SKM-1 (cell line): ENCODE data around the gene TTC9B.
A peak's percentile ranks its signal among the peaks of the same experiment; 100 is the strongest.

Source experiments
- DNase-seq: peaks from one replicate; lab custom pipeline; 2025; ENCODE audit not compliant: unreplicated experiment; lab: John Stamatoyannopoulos, UW

The TTC9B gene

GRCh38 chr19:40216013-40216776 is 2.0 kb downstream of the TTC9B start:
- no peak for DNase-seq

- DNase-seq = no peak
Measured at GRCh38 chr19:40214936-40215335, 3.2 kb downstream of the TTC9B start.

GRCh38 chr19:40213882-40214570 is 4.2 kb downstream of the TTC9B start:
- DNase-seq = no peak

GRCh38 chr19:40213251-40213829 is 4.8 kb downstream of the TTC9B start:
- no peak for DNase-seq

GRCh38 chr19:40210889-40211288 is 7.3 kb downstream of the TTC9B start:
- DNase-seq = no peak

GRCh38 chr19:40208602-40209001 is 9.6 kb downstream of the TTC9B start:
- DNase-seq = no peak

GRCh38 chr19:40205760-40206159 is 12.4 kb downstream of the TTC9B start:
- no peak for DNase-seq

- DNase-seq = no peak
Measured at GRCh38 chr19:40204381-40204780, 13.8 kb downstream of the TTC9B start.

GRCh38 chr19:40200341-40201099 is 17.7 kb downstream of the TTC9B start:
- DNase-seq = no peak

- DNase-seq = no peak
Measured at GRCh38 chr19:40198272-40198990, 19.8 kb downstream of the TTC9B start.

GRCh38 chr19:40193587-40193849 is 24.7 kb downstream of the TTC9B start:
- no peak for DNase-seq

- no peak for DNase-seq
Measured at GRCh38 chr19:40192758-40193586, 25.2 kb downstream of the TTC9B start.

- DNase-seq = no peak
Measured at GRCh38 chr19:40191836-40192646, 26.1 kb downstream of the TTC9B start.

GRCh38 chr19:40190891-40191835 is 27.0 kb downstream of the TTC9B start, which contains the start of gene MAP3K10:
Gene MAP3K10, plus strand, starts transcription at chr19:40191426. Its CDS starts 606 bp downstream, at chr19:40192032.
- DNase-seq = peak; percentile 10

GRCh38 chr19:40184273-40184672 is 33.9 kb downstream of the TTC9B start:
- no peak for DNase-seq

- no peak for DNase-seq
Measured at GRCh38 chr19:40178756-40179155, 39.4 kb downstream of the TTC9B start.

- DNase-seq = no peak
Measured at GRCh38 chr19:40177286-40178070, 40.7 kb downstream of the TTC9B start.
